GM18526 (cell line): ENCODE measurements around the gene TRIOBP.

Source experiments
- POLR2A ChIP-seq: IDR thresholded peaks from 3 replicates; pipeline ENCODE4 v1.6.1; 2011; ENCODE audit not compliant: insufficient read length; ENCODE audit errors: extremely low read depth

TRIOBP gene

GRCh38 chr22:37797874-37798500 is 101.1 kb downstream of the TRIOBP start:
- TF ChIP-seq POLR2A = no peak

GRCh38 chr22:37801946-37802309 is 105.1 kb downstream of the TRIOBP start:
- no peak for TF ChIP-seq POLR2A

- no peak for TF ChIP-seq POLR2A
Measured at GRCh38 chr22:37802310-37803194, 105.7 kb downstream of the TRIOBP start.

- no peak for TF ChIP-seq POLR2A
Measured at GRCh38 chr22:37803195-37803638, 106.4 kb downstream of the TRIOBP start.

GRCh38 chr22:37803639-37804351 is 106.9 kb downstream of the TRIOBP start:
- TF ChIP-seq POLR2A = no peak

GRCh38 chr22:37804352-37804880 is 107.6 kb downstream of the TRIOBP start:
- TF ChIP-seq POLR2A = no peak

GRCh38 chr22:37804881-37805809 is 108.3 kb downstream of the TRIOBP start:
- no peak for TF ChIP-seq POLR2A

- TF ChIP-seq POLR2A = no peak
Measured at GRCh38 chr22:37805810-37806277, 109.0 kb downstream of the TRIOBP start.

- TF ChIP-seq POLR2A = no peak
Measured at GRCh38 chr22:37806409-37807333, 109.8 kb downstream of the TRIOBP start.

GRCh38 chr22:37807410-37808293 is 110.8 kb downstream of the TRIOBP start, which contains the start of gene GCAT:
Gene GCAT, plus strand, starts transcription at chr22:37807934. Its CDS starts 34 bp downstream, at chr22:37807968.
- TF ChIP-seq POLR2A = peak; percentile 47

- TF ChIP-seq POLR2A = no peak
Measured at GRCh38 chr22:37808294-37808657, 111.4 kb downstream of the TRIOBP start.

GRCh38 chr22:37809672-37810333 is 113.0 kb downstream of the TRIOBP start:
- no peak for TF ChIP-seq POLR2A

GRCh38 chr22:37811867-37812266 is 115.0 kb downstream of the TRIOBP start:
- no peak for TF ChIP-seq POLR2A
